OCI-LY7 (cell line): ENCODE data around the gene GUCY1A2. TPM values are rescaled to one million over a fixed set of nuclear protein-coding genes. Genes with fewer than 3 reads are reported as not detected.

Experiments
- BruUV-seq: library from RNA; stranded (reverse); fragments of 400-500 nt; replicated peaks from 2 replicates; lab custom pipeline; 2021; lab: Mats Ljungman, UMichigan
- CTCF ChIA-PET: fragments of 300-600 bp; sonication (Branson Sonifier 250); formaldehyde crosslinking; loops from one replicate; lab custom pipeline; 2022; ENCODE audit warnings: antibody characterized with exemption; ENCODE audit not compliant: unreplicated experiment; lab: Charles Lee
- POLR2A ChIA-PET: fragments of 300-600 bp; sonication (Branson Sonifier 250); formaldehyde crosslinking; loops from one replicate; lab custom pipeline; 2022; ENCODE audit warnings: antibody characterized with exemption; lab: Charles Lee
- DNase-seq: peaks from one replicate; pipeline ENCODE4 v3.0.0-alpha.2; 2015; ENCODE audit warnings: low spot score
- H2AFZ ChIP-seq: fragments of 200-600 bp; sonication (generic), shearing (Covaris generic); 2 replicates; pipeline ENCODE4 v1.6.1; 2014; ENCODE audit warnings: mild to moderate bottlenecking, antibody characterized with exemption, low read length, moderate library complexity
- H3K27ac ChIP-seq: fragments of 200-600 bp; sonication (generic); 2 replicates; pipeline ENCODE4 v1.5.1; 2014; ENCODE audit warnings: mixed run types, low read depth, mild to moderate bottlenecking, moderate library complexity, low read length, inconsistent platforms; ENCODE audit not compliant: poor library complexity, severe bottlenecking
- H3K36me3 ChIP-seq: fragments of 200-600 bp; sonication (generic); 2 replicates; pipeline ENCODE4 v1.6.1; 2014; ENCODE audit warnings: mild to moderate bottlenecking, antibody characterized with exemption, low read length, moderate library complexity, mixed read lengths; ENCODE audit not compliant: insufficient read depth
- H3K4me1 ChIP-seq: fragments of 200-600 bp; sonication (generic); 2 replicates; pipeline ENCODE4 v1.5.1; 2014; ENCODE audit warnings: mild to moderate bottlenecking, low read length; ENCODE audit not compliant: insufficient read depth, poor library complexity, severe bottlenecking
- H3K4me2 ChIP-seq: fragments of 200-600 bp; sonication (generic); 2 replicates; pipeline ENCODE4 v1.6.1; 2014; ENCODE audit warnings: mild to moderate bottlenecking, low read length
- H3K4me3 ChIP-seq: fragments of 200-600 bp; sonication (generic); 2 replicates; pipeline ENCODE4 v1.5.1; 2014; ENCODE audit warnings: mild to moderate bottlenecking, low read depth, low read length; ENCODE audit not compliant: poor library complexity, severe bottlenecking
- H3K79me2 ChIP-seq: fragments of 200-600 bp; sonication (generic); 2 replicates; pipeline ENCODE4 v1.6.1; 2016; ENCODE audit warnings: low read depth, mild to moderate bottlenecking, low read length, moderate library complexity, mixed read lengths; ENCODE audit not compliant: insufficient read depth
- H3K9me2 ChIP-seq: fragments of 200-600 bp; sonication (generic); 2 replicates; pipeline ENCODE4 v1.6.1; 2016; ENCODE audit warnings: mild to moderate bottlenecking, low read length, mixed read lengths; ENCODE audit not compliant: insufficient read depth
- H3K9me3 ChIP-seq: fragments of 200-600 bp; sonication (generic); 2 replicates; pipeline ENCODE4 v1.6.1; 2014; ENCODE audit warnings: mild to moderate bottlenecking, mixed run types, low read length, mixed read lengths
- H4K20me1 ChIP-seq: fragments of 200-600 bp; sonication (generic); 2 replicates; pipeline ENCODE4 v1.6.1; 2014; ENCODE audit warnings: mild to moderate bottlenecking, antibody characterized with exemption, low read length, moderate library complexity, mixed read lengths; ENCODE audit not compliant: insufficient read depth
- EZH2phosphoT487 ChIP-seq: fragments of 200-600 bp; sonication (generic); IDR thresholded peaks from 2 replicates; pipeline ENCODE4 v1.6.1; 2018; ENCODE audit warnings: low read depth, borderline replicate concordance, mild to moderate bottlenecking, mixed run types, antibody characterized with exemption, low read length, moderate library complexity, mixed read lengths
- intact Hi-C: fragments of 100-400 bp; cut with micrococcal nuclease; formaldehyde crosslinking; loops from one replicate; pipeline ENCODE4 v1.10.0; 2022; ENCODE audit not compliant: unreplicated experiment
- total RNA-seq, 2 experiments: library from RNA; depleted of rRNA in 1 of 2; stranded (reverse); fragments of >200 nt in 1 of 2; shearing (Covaris generic) in 1 of 2; gene quantifications; 2 replicates each; pipeline ENCODE4 v1.2.3, GENCODE V29; 2014 to 2022
- TF ChIP-seq, protein P1 (sequence below): fragments of 200-600 bp; sonication (generic); conservative IDR thresholded peaks from 2 replicates; pipeline ENCODE4 v1.5.1; 2014; ENCODE audit warnings: mild to moderate bottlenecking, antibody characterized with exemption, low read length, moderate library complexity, mixed read lengths

The GUCY1A2 gene
- total RNA-seq, 2 experiments from 2014 or later: under 0.01 TPM; not detected in 1

DNA sequence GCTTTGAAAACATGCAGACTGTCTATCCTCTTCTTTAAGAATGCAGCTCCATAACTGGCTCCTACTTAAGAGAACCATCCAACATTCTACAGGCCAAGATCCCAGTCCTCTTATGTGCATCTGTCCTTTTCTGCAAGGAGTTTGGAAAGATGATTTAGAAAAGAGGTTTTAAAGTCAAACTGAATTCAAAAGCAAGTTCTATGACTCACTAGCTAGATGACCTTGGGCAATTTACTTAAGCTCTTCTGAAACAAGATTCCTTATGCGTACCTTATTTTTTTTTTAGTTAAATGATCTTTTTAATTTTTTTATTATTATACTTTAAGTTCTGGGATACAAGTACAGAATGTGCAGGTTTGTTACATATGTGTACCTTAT is 29.2 kb downstream of the GUCY1A2 start:
- BruUV-seq: no TSS peak
- CTCF ChIA-PET: no interaction called here

DNA sequence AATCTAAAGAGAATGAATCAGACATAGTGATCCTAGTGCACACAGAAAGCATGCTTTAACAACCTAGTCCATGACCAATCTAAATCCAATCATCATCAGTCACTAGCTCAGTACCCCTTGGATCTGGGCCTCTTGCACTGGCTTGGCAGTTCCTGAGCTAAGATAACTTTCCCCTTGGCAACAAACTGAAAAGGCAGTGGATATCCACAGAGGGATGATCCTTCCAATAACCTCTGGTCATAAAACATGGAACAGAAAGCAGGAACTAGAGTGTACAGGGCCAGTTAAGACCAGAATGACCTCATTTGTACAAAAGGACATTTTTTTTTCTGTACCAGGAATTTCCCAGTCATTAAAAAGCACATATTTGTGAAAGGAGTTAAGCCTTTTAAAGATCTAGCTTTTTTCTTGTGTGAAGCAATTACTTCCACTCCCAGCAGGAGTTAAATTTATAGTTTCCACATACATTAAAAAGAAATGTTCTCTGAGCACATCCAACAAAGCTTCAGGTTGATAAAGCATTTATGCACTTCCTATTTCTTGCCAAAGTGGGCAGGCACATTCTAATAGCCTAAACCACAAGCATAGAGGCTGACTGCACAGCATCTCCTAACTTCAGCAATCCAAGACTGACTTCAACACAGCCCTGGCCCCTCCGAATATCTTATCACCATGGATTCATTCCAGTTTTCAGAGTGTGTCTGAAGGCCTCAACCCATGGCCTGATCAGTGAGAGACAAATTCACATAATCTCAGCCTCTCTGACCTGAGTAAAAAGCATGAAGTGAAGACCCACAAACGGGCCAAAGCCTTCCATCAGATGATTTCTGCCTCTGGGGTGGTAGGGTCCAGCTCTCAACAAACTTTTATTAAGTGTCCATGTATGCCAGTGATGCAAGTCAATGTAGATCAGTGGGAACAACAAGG is 29.9 kb downstream of the GUCY1A2 start:
- H2AFZ ChIP-seq: no peak overlapping the region
- ChIA-PET POLR2A (no interaction called here), CTCF (interaction anchor here (0.5 kb wide), 1 partner anchor 236 kb away, joined by 3 read pairs; no protein-coding TSS in a partner anchor)
- no peak for TF ChIP-seq EZH2phosphoT487
- no TSS peak for BruUV-seq
- no peaks in the 10 kb centered on the region for H3K4me1 ChIP-seq
- H3K9me3 ChIP-seq: no peaks in the 10 kb centered on the region
- no peaks in the 10 kb centered on the region for H3K79me2 ChIP-seq
- no peak for DNase-seq
- no peak overlapping the region for H3K4me2 ChIP-seq
- H3K27ac ChIP-seq: no peak overlapping the region
- H3K36me3 ChIP-seq: no peaks in the 10 kb centered on the region
- H3K4me3 ChIP-seq: no peak overlapping the region
- intact Hi-C loops: no loop called here
- H3K9me2 ChIP-seq: no peaks in the 10 kb centered on the region
- H4K20me1 ChIP-seq: no peaks in the 10 kb centered on the region

More for the DNA sequence above, 29.2 kb downstream of the GUCY1A2 start:
- Histone ChIP-seq H3K9me3 (no peaks in the 10 kb centered on the region), H3K79me2 (no peaks in the 10 kb centered on the region), H3K4me2 (no peak overlapping the region), H3K27ac (no peak overlapping the region), H3K4me1 (no peaks in the 10 kb centered on the region), H3K9me2 (no peaks in the 10 kb centered on the region), H3K4me3 (no peak overlapping the region), H4K20me1 (no peaks in the 10 kb centered on the region), H2AFZ (no peak overlapping the region), H3K36me3 (no peaks in the 10 kb centered on the region)
- DNase-seq: no peak
- POLR2A ChIA-PET: no interaction called here
- no peak for TF ChIP-seq EZH2phosphoT487
- TF ChIP-seq, protein P1, sequence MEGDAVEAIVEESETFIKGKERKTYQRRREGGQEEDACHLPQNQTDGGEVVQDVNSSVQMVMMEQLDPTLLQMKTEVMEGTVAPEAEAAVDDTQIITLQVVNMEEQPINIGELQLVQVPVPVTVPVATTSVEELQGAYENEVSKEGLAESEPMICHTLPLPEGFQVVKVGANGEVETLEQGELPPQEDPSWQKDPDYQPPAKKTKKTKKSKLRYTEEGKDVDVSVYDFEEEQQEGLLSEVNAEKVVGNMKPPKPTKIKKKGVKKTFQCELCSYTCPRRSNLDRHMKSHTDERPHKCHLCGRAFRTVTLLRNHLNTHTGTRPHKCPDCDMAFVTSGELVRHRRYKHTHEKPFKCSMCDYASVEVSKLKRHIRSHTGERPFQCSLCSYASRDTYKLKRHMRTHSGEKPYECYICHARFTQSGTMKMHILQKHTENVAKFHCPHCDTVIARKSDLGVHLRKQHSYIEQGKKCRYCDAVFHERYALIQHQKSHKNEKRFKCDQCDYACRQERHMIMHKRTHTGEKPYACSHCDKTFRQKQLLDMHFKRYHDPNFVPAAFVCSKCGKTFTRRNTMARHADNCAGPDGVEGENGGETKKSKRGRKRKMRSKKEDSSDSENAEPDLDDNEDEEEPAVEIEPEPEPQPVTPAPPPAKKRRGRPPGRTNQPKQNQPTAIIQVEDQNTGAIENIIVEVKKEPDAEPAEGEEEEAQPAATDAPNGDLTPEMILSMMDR: no peak
- intact Hi-C loops: no loop called here

DNA sequence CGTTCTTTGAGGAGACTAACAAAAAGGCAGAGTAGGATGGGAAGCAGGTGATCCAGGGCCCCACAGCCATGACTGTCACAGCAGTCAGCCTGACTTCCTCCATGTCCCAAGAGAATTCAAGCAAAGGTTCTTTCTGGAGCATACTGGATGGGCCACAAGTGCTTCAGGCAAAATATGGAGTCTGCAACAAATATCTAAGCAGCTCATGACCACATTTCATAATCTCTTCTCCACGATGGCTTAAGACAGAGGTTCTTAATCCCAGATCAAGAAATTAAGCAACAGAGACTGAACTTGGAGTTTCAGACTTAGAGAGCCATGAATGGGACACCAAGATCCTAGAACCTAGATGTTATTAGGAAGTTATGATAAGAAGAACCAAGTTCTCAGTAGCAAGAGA is 31.6 kb downstream of the GUCY1A2 start:
- H3K4me2 ChIP-seq: no peak overlapping the region
- no peaks in the 10 kb centered on the region for H3K79me2 ChIP-seq
- H3K9me3 ChIP-seq: no peaks in the 10 kb centered on the region
- intact Hi-C loops: no loop called here
- no peaks in the 10 kb centered on the region for H3K36me3 ChIP-seq
- POLR2A ChIA-PET: no interaction called here
- no TSS peak for BruUV-seq
- no peak overlapping the region for H3K27ac ChIP-seq
- no peaks in the 10 kb centered on the region for H3K4me1 ChIP-seq
- CTCF ChIA-PET: no interaction called here
- TF ChIP-seq, protein P1: no peak
- no peak for TF ChIP-seq EZH2phosphoT487
- no peaks in the 10 kb centered on the region for H4K20me1 ChIP-seq
- H2AFZ ChIP-seq: no peak overlapping the region
- DNase-seq: no peak
- H3K9me2 ChIP-seq: no peaks in the 10 kb centered on the region
- no peak overlapping the region for H3K4me3 ChIP-seq
